HepG2 (cell line): ENCODE measurements around the gene ARL15. TPM values are rescaled to one million over a fixed set of nuclear protein-coding genes. Genes with fewer than 3 reads are reported as not detected.

Experiments used
- ATAC-seq: fragments of 200-7000 bp; cut with Tn5 transposase; 3 replicates; pipeline ENCODE4 v1.9.1; 2020; ENCODE audit warnings: mild to moderate bottlenecking, moderate library complexity
- Bru-seq: library from RNA; stranded (reverse); fragments of 400-500 nt; gene quantifications from one replicate; lab custom pipeline; 2021; lab: Mats Ljungman, UMichigan
- BruChase-seq, 2 experiments: library from RNA; stranded (reverse); fragments of 400-500 nt; gene quantifications; one replicate each; lab custom pipeline; 2021; lab: Mats Ljungman, UMichigan
- BruUV-seq: library from RNA; stranded (reverse); fragments of 400-500 nt; replicated peaks from 2 replicates; lab custom pipeline; 2021; lab: Mats Ljungman, UMichigan
- CTCF ChIA-PET: fragments of 300-600 bp; formaldehyde crosslinking; extraction: SDS; loops from one replicate; lab custom pipeline; 2021; ENCODE audit warnings: low total read pairs, inconsistent platforms, low intra/inter-chr PET ratio; lab: Yijun Ruan, JAX
- POLR2A ChIA-PET: fragments of 350-600 bp; sonication (Branson Sonifier 250); formaldehyde crosslinking; loops from one replicate; lab custom pipeline; 2020; ENCODE audit warnings: antibody characterized with exemption, inconsistent platforms; lab: Yijun Ruan, JAX
- DNase-seq: peaks from one replicate; pipeline ENCODE4 v3.0.0-alpha.2; 2015; ENCODE audit warnings: low spot score
- FAIRE-seq: peaks from 3 replicates; lab custom pipeline; 2011; peaks lifted over from hg19 to GRCh38; lab: Jason Lieb, UNC
- H2AFZ ChIP-seq: one replicate; pipeline ENCODE4 v1.6.1; 2011; ENCODE audit warnings: low read length, inconsistent platforms
- H3K27ac ChIP-seq: fragments of 300-600 bp; 3 replicates; pipeline ENCODE4 v1.8.0; 2011; ENCODE audit warnings: mixed run types, mild to moderate bottlenecking, mixed read lengths, low read length, inconsistent platforms; ENCODE audit not compliant: insufficient read depth; ENCODE audit errors: extremely low read length
- H3K27me3 ChIP-seq, 2 experiments: fragments of 200-600 bp in 1 of 2; 2 replicates in 1 of 2; 3 replicates in 1 of 2; pipeline versions ENCODE4 v1.6.0 to v1.8.0; 2011; ENCODE audit warnings: low read length in 2 of 2, mild to moderate bottlenecking in 2 of 2, moderate library complexity in 2 of 2, inconsistent platforms in 1 of 2; ENCODE audit not compliant: insufficient read depth in 2 of 2, control insufficient read depth in 1 of 2
- H3K36me3 ChIP-seq, 2 experiments: fragments of 200-600 bp in 1 of 2; replicated peaks in 1 of 2; 2 replicates in 1 of 2; 3 replicates in 1 of 2; pipeline versions ENCODE4 v1.5.1 to v1.8.0; 2011; ENCODE audit warnings: low read length in 2 of 2, inconsistent platforms in 1 of 2; ENCODE audit not compliant: insufficient read depth in 2 of 2, control insufficient read depth in 1 of 2
- H3K4me1 ChIP-seq: 2 replicates; pipeline ENCODE4 v1.5.1; 2012; ENCODE audit warnings: low read length, inconsistent platforms; ENCODE audit not compliant: insufficient read depth
- H3K4me2 ChIP-seq: 2 replicates; pipeline ENCODE4 v1.6.0; 2011; ENCODE audit warnings: low read depth, low read length, inconsistent platforms
- H3K4me3 ChIP-seq, 3 experiments: fragments of 200-600 bp in 1 of 3; sonication (generic), shearing (Covaris generic) in 1 of 3; replicated peaks in 1 of 3; 2 replicates each; pipeline ENCODE4 v1.5.1; 2011 to 2016; ENCODE audit warnings: low read length in 3 of 3, inconsistent platforms in 2 of 3, low read depth in 2 of 3, mild to moderate bottlenecking in 2 of 3, control low read depth in 1 of 3, mixed read lengths in 1 of 3; ENCODE audit not compliant: insufficient read depth in 1 of 3
- H3K79me2 ChIP-seq: one replicate; pipeline ENCODE4 v1.6.1; 2011; ENCODE audit warnings: low read length, inconsistent platforms; ENCODE audit not compliant: insufficient read depth
- H3K9ac ChIP-seq: 2 replicates; pipeline ENCODE4 v1.6.0; 2011; ENCODE audit warnings: mild to moderate bottlenecking, low read depth, low read length, inconsistent platforms; ENCODE audit not compliant: insufficient read depth
- H3K9me3 ChIP-seq: 2 replicates; pipeline ENCODE4 v1.5.1; 2012; ENCODE audit warnings: mild to moderate bottlenecking, low read length
- H4K20me1 ChIP-seq: 2 replicates; pipeline ENCODE4 v1.6.0; 2011; ENCODE audit warnings: inconsistent platforms, mild to moderate bottlenecking, low read length, moderate library complexity; ENCODE audit not compliant: insufficient read depth
- HIC2 ChIP-seq: sonication (generic); formaldehyde crosslinking; IDR thresholded peaks from 2 replicates; pipeline ENCODE4 v1.9.0; 2022; ENCODE audit warnings: low read depth, missing genetic modification reagents
- HOMEZ ChIP-seq: IDR thresholded peaks from 2 replicates; pipeline ENCODE4 v1.6.1; 2016; ENCODE audit warnings: low read depth
- MAFK ChIP-seq, 2 experiments: IDR thresholded peaks in 1 of 2; conservative IDR thresholded peaks in 1 of 2; 2 replicates each; pipeline ENCODE4 v1.6.1; 2011; ENCODE audit warnings: improper control_type of control experiment in 2 of 2, low read length in 2 of 2
- MYNN ChIP-seq: sonication (generic); formaldehyde crosslinking; IDR thresholded peaks from 2 replicates; pipeline ENCODE4 v1.4.0; 2020; ENCODE audit warnings: mild to moderate bottlenecking, low read depth, missing genetic modification reagents
- NCOA5 ChIP-seq: sonication (generic); formaldehyde crosslinking; IDR thresholded peaks from 2 replicates; pipeline ENCODE4 v1.4.0; 2020; ENCODE audit warnings: missing genetic modification reagents
- SNRNP70 ChIP-seq: fragments of 200-400 bp; formaldehyde crosslinking; IDR thresholded peaks from 2 replicates; pipeline ENCODE4 v1.6.1; 2017; ENCODE audit warnings: mild to moderate bottlenecking, low read depth, low read length, moderate library complexity
- SRF ChIP-seq: IDR thresholded peaks from 2 replicates; pipeline ENCODE4 v1.6.1; 2011; ENCODE audit warnings: mild to moderate bottlenecking, low read depth, low read length, moderate library complexity
- TCF7 ChIP-seq: sonication (generic); IDR thresholded peaks from 2 replicates; pipeline ENCODE4 v1.6.1; 2016; ENCODE audit warnings: antibody characterized with exemption, low read depth
- TFAP4 ChIP-seq: sonication (generic); IDR thresholded peaks from 2 replicates; pipeline ENCODE4 v1.6.1; 2016; ENCODE audit warnings: low read depth, borderline replicate concordance
- ZNF296 ChIP-seq: sonication (generic); formaldehyde crosslinking; conservative IDR thresholded peaks from 2 replicates; pipeline ENCODE4 v1.5.0; 2020; ENCODE audit warnings: mild to moderate bottlenecking, missing genetic modification reagents
- ZSCAN21 ChIP-seq: sonication (generic); formaldehyde crosslinking; IDR thresholded peaks from 2 replicates; pipeline ENCODE4 v1.8.0; 2022; ENCODE audit warnings: mild to moderate bottlenecking, missing genetic modification reagents, moderate library complexity, borderline replicate concordance
- WGBS: methylation state at CpG from one replicate; pipeline ENCODE4 v1.1.6; 2017; ENCODE audit warnings: low lambda C conversion rate; 5-methylcytosine and 5-hydroxymethylcytosine counted together
- in situ Hi-C: cut with HindIII; loops from 2 replicates; pipeline ENCODE4 v1.10.0; 2017; ENCODE audit warnings: low pct_unique_long_range_greater_than_20kb; ENCODE audit not compliant: extremely low pct_ligation_motif_present
- intact Hi-C: fragments of 100-400 bp; cut with micrococcal nuclease; formaldehyde crosslinking; loops from one replicate; pipeline ENCODE4 v1.10.0; 2022; ENCODE audit not compliant: unreplicated experiment
- long read RNA-seq, 2 experiments: library from RNA in 1 of 2; library from polyadenylated mRNA in 1 of 2; stranded (forward) in 1 of 2; unstranded in 1 of 2; transcript quantifications; one replicate each; pipeline ENCODE4 v2.0.0, GENCODE V29; 2019 to 2022
- polyA minus RNA-seq, 3 experiments: library from RNA; depleted of rRNA, polyadenylated mRNA; stranded (reverse); fragments of >200 nt; gene quantifications; 2 replicates each; pipeline ENCODE4 v1.2.3, GENCODE V29; 2011; ENCODE audit warnings: low replicate concordance in 1 of 3
- polyA plus RNA-seq, 8 experiments: library from polyadenylated mRNA; depleted of rRNA in 3 of 8; stranded (reverse) in 7 of 8; unstranded in 1 of 8; fragments of >200 nt; fragmentation: Illumina TruSeq in 4 of 8; extraction: Trizol in 4 of 8; gene quantifications; 2 replicates each; pipeline versions ENCODE4 v1.2.1 to v1.2.3, GENCODE V29; 2011 to 2016; ENCODE audit warnings: low read depth in 4 of 8, missing spikeins in 1 of 8, mixed read lengths in 1 of 8; ENCODE audit not compliant: insufficient read depth in 1 of 8
- total RNA-seq, 5 experiments: library from RNA; depleted of rRNA; stranded (reverse); fragments of >200 nt; fragmentation: Illumina TruSeq; extraction: Trizol; gene quantifications; 2 replicates each; pipeline ENCODE4 v1.2.3, GENCODE V29; 2016; ENCODE audit warnings: low read depth in 1 of 5
- TF ChIP-seq, protein P1 (sequence below): sonication (generic); formaldehyde crosslinking; IDR thresholded peaks from 2 replicates; pipeline ENCODE4 v1.4.0; 2020; ENCODE audit warnings: missing genetic modification reagents, low read depth, mild to moderate bottlenecking, borderline replicate concordance

ARL15 gene
- total RNA-seq (2016; rRNA removed; fragmentation: Illumina TruSeq; extraction: Trizol) (7.7 and 11.5 TPM in 2 replicates), polyA plus RNA-seq (2011; rRNA removed) (2.2 and 2.5 TPM in 2 replicates), polyA minus RNA-seq (2011; rRNA and poly(A)+ RNA removed; ENCODE audit: low replicate concordance) (13.7 and 32.5 TPM in 2 replicates), Bru-seq, nascent RNA (percentile 50 among the genes with signal in this experiment), BruChase-seq, experiment 1, labeled RNA remaining after a 6-hour chase (percentile 54 among the genes with signal in this experiment), BruChase-seq, experiment 2, labeled RNA remaining after a 2-hour chase (percentile 61 among the genes with signal in this experiment)
- total RNA-seq (2016; cell fraction: cytosol; rRNA removed; fragmentation: Illumina TruSeq; extraction: Trizol; ENCODE audit: low read depth): 1.9 and 2.0 TPM in 2 replicates
- 9.2 and 12.1 TPM in 2 replicates for total RNA-seq (2016; cell fraction: insoluble cytoplasmic fraction; rRNA removed; fragmentation: Illumina TruSeq; extraction: Trizol)
- total RNA-seq (2016; cell fraction: membrane; rRNA removed; fragmentation: Illumina TruSeq; extraction: Trizol): 3.7 and 4.3 TPM in 2 replicates
- 23.1 and 24.2 TPM in 2 replicates for total RNA-seq (2016; cell fraction: nucleus; rRNA removed; fragmentation: Illumina TruSeq; extraction: Trizol)
- polyA plus RNA-seq (2011; cell fraction: cytosol; rRNA removed): 2.3 and 2.4 TPM in 2 replicates
- polyA plus RNA-seq (2011; cell fraction: nucleus; rRNA removed): 1.7 and 2.1 TPM in 2 replicates
- 3.0 and 3.1 TPM in 2 replicates for polyA plus RNA-seq (2012)
- polyA plus RNA-seq (2016; cell fraction: cytosol; fragmentation: Illumina TruSeq; extraction: Trizol; ENCODE audit: low read depth): 0.65 and 0.67 TPM in 2 replicates
- polyA plus RNA-seq (2016; cell fraction: insoluble cytoplasmic fraction; fragmentation: Illumina TruSeq; extraction: Trizol; ENCODE audit: low read depth): 10.9 and 13.0 TPM in 2 replicates
- 1.6 and 2.5 TPM in 2 replicates for polyA plus RNA-seq (2016; cell fraction: membrane; fragmentation: Illumina TruSeq; extraction: Trizol; ENCODE audit: low read depth)
- 4.2 and 4.8 TPM in 2 replicates for polyA plus RNA-seq (2016; cell fraction: nucleus; fragmentation: Illumina TruSeq; extraction: Trizol; ENCODE audit: insufficient read depth, low read depth)
- 4.5 and 9.4 TPM in 2 replicates for polyA minus RNA-seq (2011; cell fraction: cytosol; rRNA and poly(A)+ RNA removed)
- polyA minus RNA-seq (2011; cell fraction: nucleus; rRNA and poly(A)+ RNA removed): 35.5 and 38.8 TPM in 2 replicates
- long read RNA-seq, experiment 1, partial matches to known transcripts: 0 of 2 reads
- long read RNA-seq, experiment 1, other reads (novel, unspliced or antisense): 2 of 2 reads
- long read RNA-seq, experiment 2, partial matches to known transcripts: 0 of 10 reads
- long read RNA-seq, experiment 2, other reads (novel, unspliced or antisense): 10 of 10 reads

GRCh38 chr5:54310433-54311175 lies at the start of gene ARL15:
Gene ARL15 (minus strand): TSS chr5:54310573.
- ATAC-seq: peak; percentile 93
- under 1% methylated on average over 39 of the region's 50 CpGs for WGBS
- POLR2A ChIA-PET: interaction anchor here (0.7 to 1.3 kb wide), 6 partner anchors 9 to 997 kb away, joined by 3 to 9 read pairs (median 4); partner anchors contain the start of genes DHX29 and MTREX
- no peak for TF ChIP-seq TCF7
- TF ChIP-seq SNRNP70: no peak
- TF ChIP-seq HIC2 (CRISPR knock-in tag): no peak
- TF ChIP-seq ZNF296: no peak
- TF ChIP-seq ZSCAN21: 0 out of 2 replicates have a peak, but pooled peaks have one; percentile 53
- TF ChIP-seq HOMEZ (CRISPR knock-in tag): no peak
- TF ChIP-seq MAFK (conservative IDR thresholded peaks at IDR 0.05 in 1 of 2, IDR thresholded peaks at IDR 0.05 in 1 of 2; ENCODE audit: low read length in 2 of 2): peak in 1 of 2 experiments; percentile 15; a peak in 2 of 4 replicates
- TF ChIP-seq, protein P1, sequence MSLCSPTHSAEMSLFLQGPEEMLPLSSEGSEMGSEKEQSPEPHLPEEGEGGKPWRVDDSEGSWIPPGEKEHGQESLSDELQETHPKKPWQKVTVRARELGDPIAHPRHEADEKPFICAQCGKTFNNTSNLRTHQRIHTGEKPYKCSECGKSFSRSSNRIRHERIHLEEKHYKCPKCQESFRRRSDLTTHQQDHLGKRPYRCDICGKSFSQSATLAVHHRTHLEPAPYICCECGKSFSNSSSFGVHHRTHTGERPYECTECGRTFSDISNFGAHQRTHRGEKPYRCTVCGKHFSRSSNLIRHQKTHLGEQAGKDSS (CRISPR knock-in tag): no peak
- no peak for TF ChIP-seq MYNN (CRISPR knock-in tag)
- no peak for TF ChIP-seq NCOA5
- peak; percentile 93 for TF ChIP-seq TFAP4
- no peak for TF ChIP-seq SRF

More at GRCh38 chr5:54310433-54311175, at the start of gene ARL15:
- peak; percentile 91 for DNase-seq
- intact Hi-C loops (loop anchor here (5.0 to 10.0 kb wide), 2 partner anchors 58 to 104 kb away; no protein-coding TSS in a partner anchor), in situ Hi-C loops (no loop called here)
- Histone ChIP-seq H3K9ac (peak within 1 kb of the TSS; percentile 75), H2AFZ (peak within 1 kb of the TSS; percentile 90), H3K27me3 (no peaks in the 10 kb centered on the region; a peak in 2 of 5 replicates), H3K4me3 (peak within 1 kb of the TSS; percentile 91 to 97 (median 92)), H3K4me2 (peak within 1 kb of the TSS; percentile 100), H3K27ac (peak within 1 kb of the TSS; percentile 43), H4K20me1 (peaks cover 6% of the 10 kb centered on the region; the same call in 1 of the 2 replicates), H3K79me2 (no peaks in the 10 kb centered on the region), H3K9me3 (no peaks in the 10 kb centered on the region), H3K36me3 (no peaks in the 10 kb centered on the region), H3K4me1 (peaks cover 42% of the 10 kb centered on the region)
- BruUV-seq: TSS peak; percentile 99
- peak; percentile 50 for FAIRE-seq
- CTCF ChIA-PET: no interaction called here
